GM19397 (cell line): Measurements from ENCODE around the gene MROH7.

Experiments
- ATAC-seq: cut with Tn5 transposase; IDR thresholded peaks from one replicate; pipeline ENCODE4 v1.9.1; 2021; ENCODE audit warnings: mild to moderate bottlenecking, moderate library complexity; ENCODE audit not compliant: unreplicated experiment

The MROH7 gene

DNA sequence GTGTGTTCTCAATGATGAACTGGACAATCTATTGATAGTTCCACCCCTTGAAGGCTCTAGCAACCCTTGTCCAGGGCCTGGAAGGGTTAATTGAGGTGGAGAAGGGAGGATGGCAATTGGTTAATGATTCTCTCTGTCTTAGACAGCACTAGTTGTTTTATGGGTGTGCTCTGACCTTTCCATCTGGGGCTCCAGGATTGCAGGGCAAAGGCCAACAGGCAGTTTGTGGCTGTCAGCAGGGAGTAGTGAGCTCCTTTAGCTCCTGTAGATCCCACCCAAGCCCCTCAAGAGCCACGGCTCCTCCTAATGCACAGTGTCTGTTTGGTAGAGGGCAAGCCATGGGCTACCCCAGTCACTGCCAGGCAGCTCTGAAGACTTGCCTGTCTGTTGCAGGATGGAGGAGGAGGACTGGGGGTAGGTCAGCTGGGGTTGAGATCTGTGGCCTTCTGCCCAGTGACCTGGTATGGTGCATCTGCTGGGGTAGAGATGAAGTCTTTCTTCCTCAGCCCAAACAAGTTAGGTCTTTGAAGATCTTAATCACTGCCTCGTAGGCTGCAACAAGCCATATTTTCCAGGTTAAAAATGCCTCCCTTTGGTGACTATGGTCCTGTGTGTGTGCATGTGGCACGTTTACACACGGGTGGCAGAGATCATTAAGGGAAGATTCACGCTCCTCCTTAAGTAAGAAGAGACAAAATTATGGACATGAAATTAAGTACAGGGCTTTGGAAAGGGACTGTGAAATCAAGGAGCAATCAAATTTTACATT, 7.7 kb downstream of the MROH7 start:
- no peak for ATAC-seq

DNA sequence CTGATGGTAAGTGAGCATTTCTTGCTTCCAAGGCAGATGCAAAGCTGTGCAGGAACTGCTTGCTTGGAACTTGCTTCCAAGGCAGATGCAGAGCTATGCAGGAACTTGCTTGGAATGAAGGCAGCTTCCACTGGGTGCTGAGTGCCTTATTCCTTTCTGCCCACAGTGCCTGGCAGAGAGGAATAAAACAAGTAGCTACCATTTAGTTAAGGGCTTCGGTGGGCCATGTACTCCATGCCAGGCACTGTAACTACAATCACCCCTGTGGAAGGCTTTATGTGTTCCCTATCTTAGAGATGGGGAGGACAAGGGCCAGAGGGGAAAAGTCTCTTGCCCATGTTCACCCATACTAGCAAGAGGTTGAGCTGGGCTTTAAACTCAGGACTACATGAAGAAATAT, 8.3 kb downstream of the MROH7 start:
- no peak for ATAC-seq

GRCh38 chr1:54650417-54650816, 8.8 kb downstream of the MROH7 start:
- ATAC-seq: no peak

DNA sequence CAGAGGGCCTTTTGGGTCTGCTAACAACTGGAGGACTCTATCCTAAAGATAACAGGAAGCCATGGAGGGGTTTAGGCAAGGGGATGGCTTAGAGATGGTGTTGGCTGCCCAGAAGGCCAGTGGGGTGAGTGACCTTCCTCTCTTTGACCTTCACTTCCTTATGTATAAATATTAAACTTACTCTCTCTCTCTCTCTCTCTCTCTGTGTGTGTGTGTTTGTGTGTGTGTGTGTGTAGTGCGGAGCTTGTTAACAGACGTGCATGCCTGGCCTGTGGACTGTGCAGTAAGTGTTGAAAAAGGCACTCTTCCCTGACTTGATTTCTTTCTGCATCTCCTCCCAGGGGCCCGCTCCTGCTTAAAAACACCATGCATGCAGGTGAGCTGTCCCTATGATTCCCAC, 10.0 kb downstream of the MROH7 start:
- ATAC-seq: no peak

GRCh38 chr1:54652168-54652567, 10.6 kb downstream of the MROH7 start:
- no peak for ATAC-seq

GRCh38 chr1:54653036-54653435, 11.4 kb downstream of the MROH7 start:
- no peak for ATAC-seq

DNA sequence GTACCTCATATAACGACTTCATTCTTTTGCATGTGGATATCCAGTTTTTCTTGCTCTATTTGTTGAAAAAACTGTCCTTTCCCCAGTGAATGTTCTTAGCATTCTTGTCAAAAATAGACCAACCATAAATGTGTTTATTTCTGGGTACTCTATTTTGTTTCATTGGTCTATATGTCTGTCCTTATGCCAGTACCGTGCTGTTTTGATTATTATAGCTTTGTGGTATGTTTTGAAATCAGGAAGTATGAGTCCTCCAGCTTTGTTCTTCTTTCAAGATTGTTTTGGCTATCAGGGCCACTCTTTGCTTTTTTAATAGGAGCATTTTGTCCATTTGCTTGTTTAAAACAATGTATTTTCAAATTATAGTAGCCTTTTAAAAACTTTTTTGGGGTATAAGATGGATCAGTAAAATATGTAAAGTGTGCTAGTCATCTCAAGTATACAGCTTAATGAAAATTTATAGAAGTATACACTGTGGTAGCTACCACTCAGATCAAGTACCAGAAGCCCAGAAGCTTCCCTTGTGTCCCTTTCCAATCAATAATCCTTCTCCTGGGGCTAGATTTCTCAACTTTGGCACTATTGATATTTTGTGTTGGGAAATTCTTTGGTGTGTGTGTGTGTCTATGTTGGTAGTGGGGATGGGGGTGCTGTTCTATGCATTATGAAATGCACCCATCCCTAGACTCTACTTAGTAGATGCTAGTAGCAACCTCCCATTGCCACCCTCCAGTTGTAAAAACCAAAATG, 16.8 kb downstream of the MROH7 start:
- no peak for ATAC-seq

GRCh38 chr1:54663725-54664124, 22.1 kb downstream of the MROH7 start:
- no peak for ATAC-seq

- no peak for ATAC-seq
Observed at GRCh38 chr1:54664364-54664763, 22.8 kb downstream of the MROH7 start.

GRCh38 chr1:54665852-54666251, 24.3 kb downstream of the MROH7 start:
- no peak for ATAC-seq

GRCh38 chr1:54666333-54666732, 24.7 kb downstream of the MROH7 start:
- no peak for ATAC-seq

- ATAC-seq: no peak
Observed at GRCh38 chr1:54667797-54668196, 26.2 kb downstream of the MROH7 start.

DNA sequence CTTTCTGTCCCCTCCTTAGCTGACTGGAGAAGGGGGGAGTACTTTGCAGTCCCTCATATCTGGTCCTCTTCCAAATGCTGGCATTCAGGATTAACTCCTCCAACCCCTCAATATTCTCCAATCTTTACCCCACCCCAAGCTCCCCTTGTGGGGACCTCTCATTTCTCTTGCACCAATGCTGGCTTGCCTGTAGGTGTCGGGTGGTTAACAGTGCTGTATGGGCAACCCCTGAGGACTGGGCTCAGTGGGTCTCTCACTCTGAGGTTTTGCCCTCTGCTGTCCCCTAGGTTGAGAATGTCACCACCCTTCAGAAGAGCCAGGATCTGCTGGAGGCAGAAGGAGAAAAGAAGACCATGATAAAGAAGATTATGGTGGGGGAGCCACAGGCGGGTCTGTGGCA, 27.0 kb downstream of the MROH7 start:
- ATAC-seq: no peak

DNA sequence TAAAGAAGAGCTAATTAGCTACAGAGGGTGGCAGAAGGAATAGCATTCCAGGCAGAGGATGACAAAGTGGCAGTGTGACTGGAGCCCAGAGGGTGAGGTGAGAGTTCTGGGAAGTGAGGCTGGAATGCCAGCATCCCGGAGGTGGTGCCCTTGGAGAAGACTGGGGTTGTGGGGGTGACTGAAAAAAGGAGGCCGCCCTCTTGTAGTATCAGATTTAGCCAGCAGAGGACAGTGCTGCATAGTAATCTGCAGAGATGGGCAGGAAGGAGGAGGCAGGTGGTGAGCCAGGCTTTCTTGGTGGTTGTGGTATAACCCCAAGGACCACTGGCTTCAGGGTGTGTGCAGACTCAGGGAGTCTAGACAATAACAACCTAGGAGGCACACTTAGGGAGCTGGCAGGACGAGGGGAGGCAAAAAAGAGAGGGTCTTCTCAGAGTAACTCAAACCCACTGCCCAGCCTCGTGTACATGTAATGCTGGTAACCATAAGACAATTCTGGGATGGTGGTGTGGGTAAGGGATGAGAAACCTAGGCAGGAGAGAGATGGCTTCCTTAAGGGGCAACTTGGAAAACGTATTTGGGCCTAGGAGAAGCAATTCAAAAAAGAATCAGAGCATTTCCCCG, 30.5 kb downstream of the MROH7 start:
- peak; percentile 60 for ATAC-seq

- ATAC-seq: no peak
Observed at GRCh38 chr1:54678776-54679643, 37.4 kb downstream of the MROH7 start.

DNA sequence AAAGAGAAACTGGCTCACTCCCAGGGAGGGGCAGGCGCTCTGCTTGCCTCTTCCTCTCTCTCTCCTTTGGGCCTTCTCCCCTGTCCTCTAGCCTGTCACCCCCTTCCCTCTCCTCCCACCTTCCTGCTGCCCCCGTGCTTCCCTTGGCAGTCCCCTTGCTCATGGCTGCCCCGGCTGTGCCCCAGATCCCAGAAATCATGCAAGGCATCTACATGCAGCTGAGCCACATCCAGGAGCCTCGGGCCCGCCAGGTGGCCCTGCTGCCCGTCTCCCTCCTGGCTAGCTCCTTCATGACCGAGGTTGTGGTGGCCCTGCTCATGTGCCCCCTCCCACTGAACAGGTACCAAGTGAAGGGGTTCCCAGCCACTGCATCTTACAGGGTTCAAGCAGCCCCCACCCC, 38.1 kb downstream of the MROH7 start:
- no peak for ATAC-seq

GRCh38 chr1:54680387-54680786, 38.8 kb downstream of the MROH7 start:
- ATAC-seq: no peak

DNA sequence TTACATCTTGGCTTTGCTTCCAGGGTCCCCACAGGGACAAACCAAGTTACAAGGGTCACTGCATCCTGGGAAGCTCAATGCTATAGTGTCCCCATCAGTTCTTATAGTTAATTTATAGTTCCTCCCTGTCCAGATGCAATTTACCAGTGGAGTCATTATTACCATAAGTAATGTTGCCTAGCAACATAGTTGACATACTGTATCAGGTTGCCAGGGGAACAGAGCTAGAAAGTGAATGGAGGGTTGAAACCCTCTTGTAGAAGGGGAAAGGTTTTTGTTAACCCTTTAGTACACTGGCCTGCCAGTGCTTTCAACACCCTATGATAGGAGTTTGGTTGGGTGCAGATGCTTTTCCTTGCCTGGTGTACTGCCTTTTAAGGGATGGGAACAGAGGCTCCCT, 39.8 kb downstream of the MROH7 start:
- ATAC-seq: no peak

- no peak for ATAC-seq
Observed at GRCh38 chr1:54683453-54683852, 41.9 kb downstream of the MROH7 start.

DNA sequence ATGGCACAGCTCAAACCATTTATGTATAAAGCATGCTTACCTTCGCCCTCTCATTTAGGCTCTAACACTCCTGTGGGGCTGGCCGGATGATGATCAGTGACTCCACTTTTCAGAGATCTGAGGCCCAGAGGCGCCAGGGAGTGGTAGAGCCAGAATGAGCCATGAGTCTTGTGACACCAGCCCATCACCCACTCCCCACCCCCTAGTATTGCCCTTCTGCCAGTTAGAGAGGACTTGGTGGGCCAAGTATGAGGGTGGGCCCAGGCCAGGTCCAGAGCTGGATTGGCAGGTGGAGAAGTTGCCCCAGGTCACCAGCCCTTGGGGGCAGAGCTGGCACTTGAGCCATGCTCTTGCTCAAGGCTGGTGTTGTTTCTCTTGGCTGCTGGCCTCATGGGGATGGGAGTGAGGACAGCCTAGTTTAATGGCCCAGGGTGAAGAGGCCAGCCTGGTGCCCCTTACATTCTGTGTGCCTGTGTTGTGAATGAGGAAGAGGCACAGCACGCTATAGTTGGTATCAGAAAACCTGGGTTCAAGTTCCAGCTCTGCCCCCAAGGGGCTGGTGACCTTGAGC, 43.8 kb downstream of the MROH7 start:
- ATAC-seq: no peak

GRCh38 chr1:54686155-54686554, 44.6 kb downstream of the MROH7 start:
- ATAC-seq: no peak
